AG08396 (cell line): ENCODE results near the gene CALM3.
A peak's percentile ranks its signal among the peaks of the same experiment; 100 is the strongest.
"Not testable (repeated sequence)": the region's sequence is repeated elsewhere in the genome, so short reads cannot be mapped to it uniquely, and the experiment has no call there.

ENCODE experiments used
- DNase-seq: peaks from one replicate; pipeline ENCODE4 v3.0.0; 2012; ENCODE audit warnings: low spot score, mixed read lengths

The CALM3 gene

DNA sequence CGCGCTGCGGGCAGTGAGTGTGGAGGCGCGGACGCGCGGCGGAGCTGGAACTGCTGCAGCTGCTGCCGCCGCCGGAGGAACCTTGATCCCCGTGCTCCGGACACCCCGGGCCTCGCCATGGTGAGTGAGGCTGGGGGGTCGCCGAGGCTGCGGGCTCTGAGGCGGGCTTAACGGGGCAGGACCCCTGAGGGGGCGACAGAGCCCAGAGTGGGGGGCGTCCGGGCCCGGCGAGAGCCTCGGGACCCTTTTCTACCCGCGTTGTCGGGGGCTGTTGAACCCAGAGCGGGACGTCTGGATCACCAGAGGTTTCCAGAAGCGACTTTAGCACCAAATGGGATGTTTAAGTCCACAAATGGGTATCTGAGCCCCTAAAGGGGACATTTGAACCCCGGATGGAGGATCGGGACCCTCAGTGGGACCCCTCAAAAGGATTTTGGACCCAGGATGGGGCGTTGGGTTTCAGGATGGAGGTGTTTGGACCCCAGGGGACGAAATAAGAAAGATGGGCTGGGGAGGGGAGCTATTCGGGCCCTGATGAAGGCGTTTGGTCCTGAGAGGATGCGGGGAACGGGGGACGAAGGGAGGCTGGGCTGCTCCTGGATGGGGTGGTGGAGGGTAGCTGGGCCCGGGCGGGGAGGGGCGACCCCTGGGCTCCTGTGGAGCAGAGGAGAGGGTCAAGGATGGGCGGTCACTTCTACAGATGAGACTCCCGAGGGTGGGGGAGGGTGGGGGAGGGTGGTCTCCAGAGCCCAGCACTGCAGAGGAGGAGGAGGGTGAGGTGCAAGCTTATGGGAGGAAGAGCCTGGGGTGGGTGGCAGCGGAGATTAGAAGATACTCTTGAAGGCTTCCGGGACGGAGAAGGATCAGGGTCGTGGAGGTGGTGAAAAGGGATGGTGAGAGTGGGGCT lies at the start of gene CALM3:
CALM3 (plus strand) TSS at position 13 of the 907 bp plus-strand sequence; CDS start at position 118, 105 bp downstream.
- DNase-seq = peak; percentile 24

DNA sequence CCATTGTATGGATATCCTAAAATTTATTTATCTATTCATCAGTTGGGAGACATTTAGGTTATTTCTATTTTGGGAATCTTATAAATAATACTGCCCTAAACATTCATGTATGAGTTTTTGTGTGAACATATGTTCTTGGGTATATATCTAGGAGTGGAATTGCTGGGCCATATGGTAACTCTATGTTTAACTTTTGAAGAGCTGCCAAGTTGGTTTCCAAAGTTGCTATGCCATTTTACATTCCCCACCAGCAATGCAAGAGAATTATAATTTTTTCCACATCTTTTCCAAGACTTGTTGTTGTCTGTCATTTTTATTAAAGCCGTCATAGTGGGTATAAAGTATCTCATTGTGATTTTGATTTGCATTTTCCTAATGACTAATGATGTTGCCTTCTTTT lies 48.2 kb upstream of the CALM3 start:
- no peak for DNase-seq

DNA sequence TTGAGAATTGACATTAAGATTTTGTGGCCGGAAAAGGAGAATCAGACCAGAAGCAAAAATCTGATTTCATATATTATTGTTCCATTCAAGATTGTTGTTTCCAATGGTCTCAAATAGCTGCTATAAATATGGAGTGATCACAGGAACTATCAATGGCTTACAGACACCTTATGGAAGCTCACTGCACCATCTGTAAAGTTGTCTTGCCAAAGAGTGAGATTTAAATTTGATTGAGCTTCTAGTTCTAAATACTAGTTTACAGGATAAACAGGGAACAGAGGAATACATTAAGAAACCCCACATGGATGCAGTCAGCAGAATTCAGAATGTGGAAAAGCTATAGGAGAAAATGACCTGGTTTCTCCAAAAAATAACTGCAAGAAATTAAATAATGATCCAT lies 47.0 kb upstream of the CALM3 start:
- no peak for DNase-seq

DNA sequence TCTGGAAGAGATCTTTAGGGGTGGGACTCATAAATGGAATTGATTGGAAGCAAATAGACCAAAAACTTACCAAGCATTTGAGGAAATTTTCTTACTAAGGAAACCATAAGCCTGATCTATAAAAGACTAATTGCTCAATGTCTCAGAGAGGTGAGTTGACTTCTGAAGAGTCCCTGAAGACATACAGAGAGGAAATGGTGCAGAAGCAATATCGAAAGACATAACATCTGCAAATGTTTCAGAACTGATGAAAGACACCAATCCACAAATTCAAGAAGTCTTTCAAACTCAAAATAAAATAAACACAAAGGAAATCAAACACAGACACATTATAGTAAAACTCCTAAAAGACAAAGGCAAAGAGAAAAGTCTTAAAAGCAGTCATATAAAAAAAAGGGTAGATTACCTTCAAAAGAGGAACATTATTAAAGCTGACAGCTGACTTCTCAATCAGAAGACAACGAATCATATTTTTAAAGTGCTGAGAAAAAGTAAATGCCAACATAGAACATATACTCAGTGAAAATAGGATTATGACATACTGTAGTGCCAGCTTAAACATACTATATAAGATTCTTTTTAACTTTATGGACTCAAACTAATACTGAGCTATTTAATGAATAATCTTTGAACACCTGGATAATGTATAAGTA lies 45.4 kb upstream of the CALM3 start:
- DNase-seq = no peak

DNA sequence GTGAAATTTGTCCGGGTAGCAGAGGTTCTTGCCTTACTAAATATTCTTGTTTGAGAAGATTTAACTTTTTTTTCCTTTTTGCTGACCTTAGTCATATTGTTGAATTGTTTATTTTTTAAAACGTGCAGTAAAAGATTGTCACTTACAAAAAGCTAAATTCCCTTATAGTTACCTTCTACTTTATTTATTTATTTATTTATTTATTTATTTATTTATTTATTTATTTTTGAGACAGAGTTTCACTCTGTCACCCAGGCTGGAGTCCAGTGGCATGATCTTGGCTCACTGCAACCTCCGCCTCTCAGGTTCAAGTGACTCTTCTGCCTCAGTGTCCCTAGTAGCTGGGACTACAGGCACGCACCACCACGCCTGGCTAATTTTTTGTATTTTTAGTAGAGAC lies 44.7 kb upstream of the CALM3 start:
- not testable (repeated sequence) for DNase-seq

DNA sequence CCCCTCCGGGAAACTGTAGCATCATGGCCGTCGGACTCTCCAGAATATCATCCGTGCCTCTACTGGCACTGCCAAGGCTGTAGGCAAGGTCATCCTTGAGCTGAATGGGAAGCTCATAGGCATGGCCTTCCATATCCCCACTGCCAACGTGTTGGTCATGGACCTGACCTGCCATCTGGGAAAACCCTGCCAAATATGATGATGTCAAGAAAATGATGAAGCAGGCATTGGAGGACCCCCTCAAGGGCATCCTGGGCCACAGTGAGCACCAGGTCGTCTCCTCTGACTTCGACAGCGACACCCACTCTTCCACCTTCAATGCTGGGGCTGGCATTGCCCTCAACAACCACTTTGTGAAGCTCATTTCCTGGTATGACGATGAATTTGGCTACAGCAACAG lies 41.9 kb upstream of the CALM3 start:
- no peak for DNase-seq

DNA sequence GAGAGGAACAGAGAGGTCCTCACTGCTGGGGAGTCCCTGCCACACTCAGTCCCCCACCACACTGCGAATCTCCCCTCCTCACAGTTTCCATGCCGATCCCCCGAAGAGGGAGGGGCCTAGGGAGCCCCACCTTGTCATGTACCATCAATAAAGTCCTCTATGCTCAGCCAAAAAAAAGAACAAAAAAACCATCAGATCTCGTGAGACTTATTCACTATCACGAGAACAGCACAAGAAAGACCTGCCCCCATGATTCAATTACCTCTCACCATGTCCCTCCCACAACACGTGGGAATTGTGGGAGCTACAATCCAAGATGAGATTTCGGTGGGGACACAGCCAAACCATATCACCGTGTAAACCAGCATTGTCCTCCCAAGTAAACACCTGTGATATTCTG lies 41.5 kb upstream of the CALM3 start:
- not testable (repeated sequence) for DNase-seq

DNA sequence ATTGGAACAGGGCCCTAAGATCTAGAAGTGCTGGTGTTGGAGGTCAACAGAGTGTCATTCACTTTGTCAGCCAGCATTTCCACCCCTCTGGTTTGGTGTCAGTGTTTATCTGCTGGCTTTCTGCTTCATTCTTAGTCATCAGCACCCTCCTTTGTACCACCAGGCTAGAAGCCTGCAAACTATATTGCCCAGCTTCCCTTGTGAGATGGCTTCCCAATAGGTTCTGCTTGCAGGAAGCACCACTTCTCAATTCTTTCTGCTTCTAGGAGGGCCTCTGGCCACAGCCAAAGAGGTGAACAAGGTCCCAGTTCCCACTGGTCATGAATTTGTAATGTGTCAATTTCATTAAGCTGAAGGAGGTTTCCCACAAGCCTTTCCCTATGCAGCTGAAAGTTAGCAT lies 36.4 kb upstream of the CALM3 start:
- DNase-seq = no peak

DNA sequence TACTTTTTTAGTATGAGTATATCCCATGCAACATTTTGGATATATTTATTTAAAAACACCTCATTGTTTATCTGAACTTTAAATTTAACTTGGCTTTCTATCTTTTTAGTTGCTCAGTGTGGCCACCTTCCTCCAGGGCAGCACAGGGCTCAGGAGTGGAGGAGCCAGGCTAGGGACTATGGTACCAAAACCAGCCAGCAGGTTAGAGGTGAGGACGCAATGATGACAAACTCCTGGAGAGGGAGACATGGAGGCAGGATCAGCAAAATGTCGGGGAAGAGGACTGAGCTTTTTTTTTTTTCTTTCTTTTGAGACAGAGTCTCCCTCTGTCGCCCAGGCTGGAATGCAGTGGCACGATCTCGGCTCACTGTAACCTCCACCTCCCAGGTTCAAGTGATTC lies 29.6 kb upstream of the CALM3 start:
- DNase-seq = no peak

DNA sequence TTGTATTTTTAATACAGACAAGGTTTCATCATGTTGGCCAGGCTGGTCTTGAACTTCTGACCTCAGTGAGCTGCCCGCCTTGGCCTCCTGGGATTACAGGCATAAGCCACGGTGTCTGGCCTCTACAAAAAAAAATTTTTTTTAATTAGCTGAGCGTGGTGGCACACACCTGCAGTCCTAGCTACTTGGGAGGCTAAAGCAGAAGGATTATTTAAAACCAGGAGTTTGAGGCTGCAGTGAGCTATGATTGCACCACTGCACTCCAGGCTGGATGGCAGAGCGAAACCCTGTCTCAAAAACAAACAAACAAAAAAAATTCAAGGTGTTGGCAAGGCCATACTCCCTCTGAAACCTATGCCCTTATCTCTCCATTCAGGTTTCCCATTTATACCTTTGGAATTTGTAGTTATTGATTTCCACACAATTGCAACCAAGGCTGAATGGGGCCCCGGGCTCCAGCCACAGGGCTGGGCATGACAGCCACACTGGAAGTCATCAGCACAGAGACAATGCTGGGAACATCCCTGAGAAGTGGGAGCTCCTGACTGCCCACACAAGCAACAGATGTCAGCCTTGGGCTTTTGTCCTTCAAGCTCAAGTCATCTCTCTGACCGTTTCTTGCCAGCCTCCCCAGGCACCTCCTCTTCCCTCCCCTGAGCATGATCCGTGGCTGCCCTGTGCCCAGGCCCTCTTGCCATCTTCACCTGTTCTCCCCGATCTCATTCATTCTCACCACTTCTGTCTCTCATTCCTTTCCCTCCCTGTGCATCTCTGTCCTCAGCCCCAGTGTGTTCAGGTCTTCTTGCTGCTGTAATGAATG lies 27.2 kb upstream of the CALM3 start:
- DNase-seq = no peak

DNA sequence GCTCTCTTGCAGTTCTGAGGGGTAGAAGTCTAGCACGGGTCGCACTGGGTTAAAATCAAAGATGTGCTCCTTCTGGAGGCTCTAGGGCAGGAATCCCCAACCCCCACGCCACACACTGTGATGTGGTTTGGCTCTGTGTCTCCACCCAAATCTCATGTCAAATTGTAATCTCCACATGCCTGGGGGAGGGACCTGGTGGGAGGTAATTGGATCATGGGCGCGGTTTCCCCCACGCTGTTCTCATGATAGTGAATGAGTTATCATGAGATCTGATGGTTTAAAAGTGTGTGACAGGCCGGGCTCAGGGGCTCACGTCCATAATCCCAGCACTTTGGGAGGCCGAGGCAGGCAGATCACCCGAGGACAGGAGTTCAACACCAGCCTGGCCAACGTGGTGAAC lies 26.6 kb upstream of the CALM3 start:
- DNase-seq = no peak

DNA sequence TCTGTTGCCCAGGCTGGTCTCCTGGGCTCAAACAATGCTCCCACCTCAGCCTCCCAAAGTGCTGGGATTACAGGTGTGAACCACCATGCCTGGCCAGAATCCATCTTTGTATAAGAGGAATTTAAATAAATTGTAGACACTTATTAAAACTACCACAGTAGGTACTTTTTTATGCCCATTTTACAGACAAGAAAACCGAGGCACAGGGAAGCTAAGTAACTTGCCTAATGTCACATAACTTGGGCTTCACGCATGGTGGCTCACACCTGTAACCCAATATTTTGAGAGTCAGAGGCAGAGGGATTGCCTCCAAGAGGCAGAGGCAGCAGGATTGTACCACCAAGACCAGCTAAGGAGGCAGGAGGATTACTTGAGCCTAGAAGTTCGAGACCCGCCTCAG lies 22.7 kb upstream of the CALM3 start:
- DNase-seq = no peak

DNA sequence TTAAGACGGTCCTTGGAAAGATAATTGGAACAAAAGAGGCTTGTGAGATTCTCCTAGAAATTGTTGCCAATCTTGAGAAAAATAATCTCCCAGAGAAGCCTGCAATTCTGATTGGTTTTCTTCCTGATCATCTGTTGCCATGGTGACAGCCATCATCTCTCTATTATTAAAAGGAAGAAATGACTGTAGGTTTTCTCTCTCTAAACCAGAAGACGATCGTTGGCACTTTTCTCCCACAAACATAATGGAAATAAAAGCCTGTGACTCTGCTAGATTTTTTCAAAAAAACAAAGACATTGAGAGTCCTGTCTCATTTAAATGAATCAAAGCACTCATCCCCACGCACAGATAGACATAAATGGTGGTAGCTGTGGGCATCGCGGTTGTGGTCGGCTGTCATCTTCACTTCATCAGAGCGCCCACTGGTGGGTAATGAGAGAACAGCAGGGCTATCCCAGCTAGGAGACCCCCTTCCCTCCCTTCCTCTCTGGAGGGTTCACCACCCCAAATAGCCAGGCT lies 21.7 kb upstream of the CALM3 start:
- no peak for DNase-seq

DNA sequence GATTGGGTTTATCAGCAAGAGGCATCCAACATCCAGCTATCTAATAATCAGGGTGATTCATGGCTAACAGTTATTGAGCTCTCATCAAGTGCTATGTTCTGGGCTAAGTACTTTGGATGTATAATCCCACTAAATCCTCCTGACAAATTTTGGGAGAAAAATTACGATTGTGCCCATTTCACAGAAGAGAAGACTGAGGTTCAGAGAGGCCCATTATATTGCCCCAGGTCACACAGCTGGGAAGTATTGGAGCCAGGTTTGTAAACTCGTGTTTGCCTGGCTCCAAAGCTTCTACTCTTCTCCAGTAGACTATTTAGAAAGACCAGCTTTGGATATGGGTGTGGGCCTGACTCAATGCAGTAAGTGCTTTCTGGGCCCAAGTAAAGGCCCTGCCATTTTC lies 20.9 kb upstream of the CALM3 start:
- DNase-seq = no peak

DNA sequence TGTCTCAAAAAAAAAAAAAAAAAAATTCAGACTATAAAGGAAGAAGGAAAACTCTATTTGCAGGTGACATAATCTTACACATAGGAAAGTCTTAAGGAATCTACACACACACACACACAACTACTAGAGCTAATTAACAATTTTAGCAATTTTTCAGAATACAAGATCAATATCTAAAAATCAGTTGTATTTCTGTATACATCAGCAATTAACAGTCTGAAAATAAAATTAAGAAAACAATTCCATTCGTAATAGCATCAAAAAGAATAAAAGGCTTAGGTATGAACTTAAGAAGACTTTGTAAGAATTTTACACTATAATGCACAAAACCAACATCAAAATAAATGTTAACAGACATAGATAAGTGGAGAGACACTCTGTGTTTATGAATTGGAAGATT lies 15.6 kb upstream of the CALM3 start:
- no peak for DNase-seq

DNA sequence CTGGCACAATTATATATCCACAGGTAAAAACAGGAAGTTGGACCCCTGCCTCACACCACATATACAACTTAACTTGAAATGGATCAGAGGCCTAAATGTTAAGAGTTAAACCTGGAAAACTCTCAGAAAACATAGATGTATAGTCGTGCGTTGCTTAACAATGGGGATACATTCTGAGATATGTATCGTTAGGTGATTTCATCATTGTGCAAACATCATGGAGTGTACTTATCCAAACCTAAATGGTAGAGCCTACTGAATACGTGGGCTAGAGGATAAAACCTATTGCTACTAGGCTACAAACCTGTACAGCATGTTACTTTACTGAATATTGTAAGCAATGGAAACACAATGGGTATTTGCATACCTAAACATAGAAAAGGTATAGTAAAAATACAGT lies 14.8 kb upstream of the CALM3 start:
- no peak for DNase-seq

DNA sequence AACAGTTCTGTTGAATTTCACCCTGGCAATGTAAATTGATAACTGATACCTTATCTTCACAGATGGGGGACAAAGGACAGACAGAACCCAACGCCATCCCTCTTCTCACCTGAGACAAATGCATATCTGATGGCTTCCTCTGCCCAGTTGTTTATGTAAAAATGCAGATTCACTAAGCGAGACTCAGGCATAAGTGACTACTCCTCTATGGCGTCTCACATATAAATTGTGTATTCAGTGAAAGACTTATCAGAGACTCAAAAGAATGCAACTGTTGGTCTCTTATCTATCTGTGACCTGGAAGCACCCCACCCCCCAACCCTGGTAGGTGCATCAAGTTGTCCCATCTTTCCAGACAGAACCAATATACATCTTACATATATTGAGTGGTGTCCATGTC lies 13.3 kb upstream of the CALM3 start:
- DNase-seq = no peak

DNA sequence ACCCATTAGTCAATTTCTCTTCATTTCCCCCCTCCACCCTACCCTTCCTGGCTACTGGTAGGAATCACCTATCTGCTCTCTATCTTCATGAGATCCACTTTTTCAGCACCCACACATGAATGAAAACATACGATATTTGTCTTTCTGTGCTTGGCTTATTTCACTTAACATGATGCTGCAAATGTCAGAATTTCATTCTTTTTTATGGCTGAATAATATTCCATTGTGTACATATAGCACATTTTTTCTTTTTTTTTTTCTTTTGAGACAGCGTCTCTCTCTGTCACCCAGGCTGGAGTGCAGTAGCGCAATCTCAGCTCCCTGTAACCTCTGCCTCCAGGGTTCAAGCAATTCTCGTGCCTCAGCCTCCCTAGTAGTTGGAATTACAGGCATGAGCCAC lies 9.9 kb upstream of the CALM3 start:
- no peak for DNase-seq

DNA sequence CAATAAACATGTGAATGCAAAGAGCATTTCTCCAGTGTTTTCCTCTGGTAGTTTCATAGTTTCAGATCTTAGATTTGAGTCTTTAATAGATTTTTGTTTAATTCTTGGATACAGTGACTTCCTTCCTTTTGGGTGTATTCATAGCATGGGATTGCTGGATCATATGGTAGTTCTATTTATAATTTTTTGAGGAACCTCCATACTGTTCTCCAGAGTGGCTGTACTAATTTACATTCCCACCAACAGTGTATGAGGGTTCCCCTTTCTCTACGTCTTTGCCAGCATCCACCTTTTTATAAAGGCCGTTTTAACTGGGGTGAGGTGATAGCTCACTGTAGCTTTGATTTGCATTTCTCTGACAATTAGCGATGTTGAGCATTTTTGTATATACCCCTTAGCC lies 9.3 kb upstream of the CALM3 start:
- no peak for DNase-seq

DNA sequence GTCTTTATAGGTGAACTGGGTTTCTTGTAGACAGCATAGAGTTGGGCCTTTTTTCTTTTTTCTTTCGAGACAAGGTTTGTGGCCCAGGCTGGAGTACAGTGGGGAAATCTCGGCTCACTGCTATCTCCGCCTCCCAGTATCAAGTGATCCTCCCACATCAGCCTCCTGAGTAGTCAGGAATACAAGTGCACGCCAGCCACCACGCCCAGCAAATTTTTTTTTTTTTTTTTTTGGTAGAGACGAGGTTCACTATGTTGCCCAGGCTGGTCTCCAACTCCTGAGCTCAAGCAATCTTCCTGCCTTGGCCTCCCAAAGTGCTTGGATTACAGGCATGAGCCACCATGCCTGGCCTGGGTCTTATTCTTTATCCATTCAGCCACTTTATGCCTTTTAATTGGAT lies 5.1 kb upstream of the CALM3 start:
- DNase-seq = no peak

DNA sequence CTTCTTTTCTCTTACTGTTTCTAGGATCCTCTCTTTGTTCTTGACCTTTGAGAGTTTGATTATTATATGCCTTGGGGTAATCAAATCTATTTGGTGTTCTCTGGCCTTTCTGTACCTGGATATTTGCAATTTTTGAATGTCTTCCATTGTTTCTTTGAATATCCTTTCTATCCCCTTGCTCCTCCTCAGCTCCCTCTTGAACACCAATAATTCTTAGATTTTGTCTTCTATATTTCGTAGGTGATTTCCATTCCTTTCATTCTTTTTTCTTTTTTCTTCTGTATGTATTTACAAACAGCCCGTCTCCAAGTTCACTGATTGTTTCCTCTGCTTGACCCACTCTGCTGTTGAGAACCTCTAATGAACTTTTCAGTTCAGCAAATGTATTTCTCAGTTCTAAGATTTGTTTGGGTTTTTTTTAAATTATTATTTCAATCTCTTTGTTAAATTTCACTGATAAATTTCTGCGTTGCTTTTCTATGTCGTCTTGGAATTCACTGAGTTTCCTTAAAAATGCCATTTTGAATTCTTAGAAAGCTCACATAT lies 2.7 kb upstream of the CALM3 start:
- DNase-seq = no peak

DNA sequence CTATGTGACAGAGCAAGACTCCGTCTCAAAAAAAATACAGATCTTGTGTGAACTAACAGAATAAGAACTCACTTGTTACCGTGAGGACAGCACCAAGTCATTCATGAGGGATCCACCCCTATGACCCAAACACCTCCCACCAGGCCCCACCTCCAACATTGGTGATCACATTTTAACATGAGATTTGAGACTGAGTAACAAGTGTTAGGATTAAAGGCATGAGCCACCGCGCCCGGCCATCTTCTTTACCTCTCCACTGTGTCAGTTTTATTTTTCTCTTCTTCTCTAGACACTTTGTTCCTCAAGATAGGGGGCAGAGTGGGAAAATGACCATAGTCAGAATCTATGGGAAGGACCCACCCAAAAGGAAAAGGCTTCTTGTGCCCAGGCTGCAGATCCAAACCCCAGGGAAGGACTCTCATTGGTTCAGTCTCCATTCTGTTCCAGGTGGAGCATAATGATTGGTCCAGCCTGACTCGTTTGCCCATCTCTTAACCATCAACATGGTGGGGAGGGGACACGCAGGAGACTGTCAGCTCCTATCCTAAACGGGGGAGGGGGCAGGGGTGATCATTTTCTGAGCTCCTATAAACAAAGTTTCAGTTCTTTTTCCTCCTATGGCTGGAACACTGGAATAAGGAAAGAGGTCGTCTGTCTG lies 1.3 kb upstream of the CALM3 start:
- DNase-seq = no peak
